GM12878 (cell line): ENCODE data around the gene LARGE1. TPM values are rescaled to one million over a fixed set of nuclear protein-coding genes. Genes with fewer than 3 reads are reported as not detected.

ENCODE experiments used
- ATAC-seq: fragments of 200-7000 bp; cut with Tn5 transposase; 3 replicates; pipeline ENCODE4 v1.9.1; 2020; ENCODE audit warnings: mild to moderate bottlenecking, moderate library complexity
- BruUV-seq: library from RNA; stranded (reverse); fragments of 400-500 nt; replicated peaks from 2 replicates; lab custom pipeline; 2021; lab: Mats Ljungman, UMichigan
- CTCF ChIA-PET: fragments of 300-600 bp; sonication (Branson Sonifier 250); formaldehyde crosslinking; extraction: SDS; loops from one replicate; lab custom pipeline; 2021; ENCODE audit warnings: inconsistent platforms; lab: Yijun Ruan, JAX
- POLR2A ChIA-PET: fragments of 350-600 bp; formaldehyde crosslinking; extraction: SDS; loops from one replicate; lab custom pipeline; 2021; ENCODE audit warnings: inconsistent platforms; lab: Charles Lee
- RAD21 ChIA-PET: fragments of 300-600 bp; sonication (Branson Sonifier 250); formaldehyde crosslinking; loops from one replicate; lab custom pipeline; 2023; ENCODE audit warnings: antibody characterized with exemption; ENCODE audit not compliant: unreplicated experiment; lab: Charles Lee
- SMC1A ChIA-PET: fragments of 300-600 bp; sonication (Branson Sonifier 250); formaldehyde crosslinking; loops from one replicate; lab custom pipeline; 2023; ENCODE audit not compliant: unreplicated experiment, uncharacterized antibody; lab: Charles Lee
- DNase-seq: peaks from one replicate; pipeline ENCODE4 v3.0.0-alpha.2; 2011; ENCODE audit warnings: low read depth, low spot score
- FAIRE-seq: peaks from 3 replicates; lab custom pipeline; 2011; peaks lifted over from hg19 to GRCh38; lab: Jason Lieb, UNC
- H2AFZ ChIP-seq: 2 replicates; pipeline ENCODE4 v1.6.0; 2011; ENCODE audit warnings: low read depth, low read length, control low read depth; ENCODE audit not compliant: control insufficient read depth
- H3K27ac ChIP-seq: 2 replicates; pipeline ENCODE4 v1.5.1; 2011; ENCODE audit warnings: control low read depth; ENCODE audit not compliant: control insufficient read depth, insufficient read depth
- H3K27me3 ChIP-seq, 2 experiments: replicated peaks in 1 of 2; 2 replicates each; pipeline versions ENCODE4 v1.6.0 to v1.6.1; 2011; ENCODE audit warnings: low read length in 1 of 2; ENCODE audit not compliant: control insufficient read depth in 2 of 2, insufficient read depth in 2 of 2
- H3K36me3 ChIP-seq, 2 experiments: 2 replicates each; pipeline ENCODE4 v1.5.1; 2011; ENCODE audit warnings: low read length in 1 of 2; ENCODE audit not compliant: control insufficient read depth in 2 of 2, insufficient read depth in 2 of 2
- H3K4me1 ChIP-seq: 2 replicates; pipeline ENCODE4 v1.6.1; 2011; ENCODE audit warnings: mild to moderate bottlenecking, low read length, moderate library complexity, mixed read lengths; ENCODE audit not compliant: control insufficient read depth, insufficient read depth
- H3K4me2 ChIP-seq: 2 replicates; pipeline ENCODE4 v1.6.0; 2011; ENCODE audit warnings: control low read depth; ENCODE audit not compliant: control insufficient read depth, insufficient read depth
- H3K4me3 ChIP-seq: fragments of 200-600 bp; sonication (generic); 2 replicates; pipeline ENCODE4 v1.5.1; 2016
- H3K79me2 ChIP-seq: 2 replicates; pipeline ENCODE4 v1.6.0; 2011; ENCODE audit warnings: low read length; ENCODE audit not compliant: control insufficient read depth, insufficient read depth
- H3K9ac ChIP-seq: 2 replicates; pipeline ENCODE4 v1.8.0; 2011; ENCODE audit warnings: low read length, control low read depth, mixed read lengths; ENCODE audit not compliant: control insufficient read depth, insufficient read depth
- H3K9me3 ChIP-seq: replicated peaks from 3 replicates; pipeline ENCODE4 v1.5.1; 2011; ENCODE audit warnings: mild to moderate bottlenecking, low read length; ENCODE audit not compliant: control insufficient read depth, insufficient read depth
- H4K20me1 ChIP-seq: 2 replicates; pipeline ENCODE4 v1.6.0; 2011; ENCODE audit not compliant: control insufficient read depth, insufficient read depth
- PAX8 ChIP-seq: fragments of 450-650 bp; IDR thresholded peaks from 2 replicates; pipeline ENCODE4 v1.6.1; 2017; ENCODE audit warnings: mild to moderate bottlenecking, moderate library complexity
- RAD51 ChIP-seq: fragments of 450-650 bp; IDR thresholded peaks from 2 replicates; pipeline ENCODE4 v1.6.1; 2016; ENCODE audit warnings: moderate library complexity, mild to moderate bottlenecking, inconsistent platforms
- WGBS: methylation state at CpG from one replicate; pipeline ENCODE4 v1.1.6; 2016; ENCODE audit warnings: low lambda C conversion rate; ENCODE audit not compliant: insufficient replicate concordance, insufficient coverage; ENCODE audit errors: missing lambda C conversion rate; 5-methylcytosine and 5-hydroxymethylcytosine counted together
- in situ Hi-C: fragments of 300-500 bp; cut with MboI; formaldehyde crosslinking; loops from 9 replicates; pipeline ENCODE4 v1.14.3; 2018; ENCODE audit warnings: mixed read lengths
- intact Hi-C: fragments of 100-400 bp; cut with micrococcal nuclease; formaldehyde crosslinking; loops from one replicate; pipeline ENCODE4 v1.14.2; 2022; ENCODE audit not compliant: unreplicated experiment
- polyA plus RNA-seq, 11 experiments: library from polyadenylated mRNA; depleted of rRNA in 4 of 11; unstranded in 6 of 11; stranded (reverse) in 5 of 11; fragments of >200 nt; fragmentation: Nextera tagmentation in 4 of 11; fragmentation: Illumina TruSeq in 1 of 11; extraction: Ambion mirVana in 4 of 11; extraction: Trizol in 1 of 11; gene quantifications; 1 replicate in 1 of 11; 2 replicates in 10 of 11; pipeline versions ENCODE4 v1.2.1 to v1.2.3, GENCODE V29; 2011 to 2016; ENCODE audit warnings: inconsistent platforms in 2 of 11, missing spikeins in 2 of 11, low read depth in 1 of 11
- total RNA-seq, 4 experiments: library from RNA; depleted of rRNA in 3 of 4; stranded (reverse); fragments of >200 nt in 3 of 4; fragmentation: Illumina TruSeq in 1 of 4; extraction: Trizol in 1 of 4; gene quantifications; 2 replicates each; pipeline versions ENCODE4 v1.2.1 to v1.2.3, GENCODE V29; 2013 to 2021
- TF ChIP-seq, protein P1 (sequence below): fragments of 450-650 bp; IDR thresholded peaks from 2 replicates; pipeline ENCODE4 v1.6.1; 2017; ENCODE audit warnings: mild to moderate bottlenecking
- TF ChIP-seq, protein P2 (sequence below): fragments of 450-650 bp; IDR thresholded peaks from 2 replicates; pipeline ENCODE4 v1.6.1; 2016; ENCODE audit warnings: mild to moderate bottlenecking

The LARGE1 gene
- total and polyA plus RNA-seq, 10 of the 15 experiments (the other 5 are each of a cell fraction or from before 2014, with no cell fraction given), result 3.2 to 41.4 (median 17.3) TPM

DNA sequence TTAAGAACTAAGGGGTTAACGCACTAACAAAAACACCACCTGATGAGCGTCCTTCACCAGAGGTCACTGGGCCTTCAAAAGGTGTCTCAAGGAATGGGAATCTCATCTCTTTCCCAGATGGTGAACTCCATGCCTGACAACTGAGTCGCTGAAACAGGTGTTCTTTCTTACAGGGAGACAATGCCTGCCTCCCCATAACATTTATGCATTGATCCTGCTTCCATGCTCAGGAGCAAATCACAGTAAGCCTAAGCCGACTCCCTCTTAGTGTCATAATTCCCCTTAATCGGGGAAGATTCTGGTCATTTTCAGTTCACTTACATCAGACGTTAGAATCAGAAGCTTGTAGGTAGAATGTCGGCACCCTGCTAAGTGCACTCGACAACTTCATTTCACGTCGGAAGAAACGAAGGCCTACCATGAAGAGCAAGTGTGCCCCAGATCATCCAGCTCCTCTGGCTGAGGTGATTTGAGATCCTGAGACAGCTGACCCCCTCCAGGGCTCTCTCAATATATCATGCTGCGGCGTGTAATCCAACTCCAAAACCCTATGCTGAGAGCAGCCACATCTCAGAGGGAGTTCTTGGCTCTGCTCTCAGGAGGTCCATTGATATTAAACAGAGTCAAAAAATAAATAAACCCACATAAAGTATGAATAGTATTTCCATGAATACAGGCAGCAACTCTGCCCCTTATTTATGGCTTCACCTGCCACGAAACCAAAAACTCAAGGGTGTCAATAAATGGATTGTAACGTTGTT lies 163.1 kb downstream of the LARGE1 start:
- WGBS, result 78% methylated on average over 14 of the region's 15 CpGs
- no peaks in the 10 kb centered on the region for H3K9me3 ChIP-seq
- H3K4me1 ChIP-seq, result no peaks in the 10 kb centered on the region
- ChIA-PET RAD21 (no interaction called here), POLR2A (no interaction called here), CTCF (interaction anchor here (0.6 to 1.3 kb wide), 2 partner anchors 161 to 1264 kb away, joined by 3 read pairs; no protein-coding TSS in a partner anchor), SMC1A (interaction anchor here (0.9 to 2.0 kb wide), 2 partner anchors 12 to 49 kb away, joined by 3 to 5 read pairs; no protein-coding TSS in a partner anchor)
- H2AFZ ChIP-seq, result no peak overlapping the region
- DNase-seq (no peak), ATAC-seq (no peak), FAIRE-seq (no peak)
- no peaks in the 10 kb centered on the region for H3K27me3 ChIP-seq
- TF ChIP-seq, protein P1, sequence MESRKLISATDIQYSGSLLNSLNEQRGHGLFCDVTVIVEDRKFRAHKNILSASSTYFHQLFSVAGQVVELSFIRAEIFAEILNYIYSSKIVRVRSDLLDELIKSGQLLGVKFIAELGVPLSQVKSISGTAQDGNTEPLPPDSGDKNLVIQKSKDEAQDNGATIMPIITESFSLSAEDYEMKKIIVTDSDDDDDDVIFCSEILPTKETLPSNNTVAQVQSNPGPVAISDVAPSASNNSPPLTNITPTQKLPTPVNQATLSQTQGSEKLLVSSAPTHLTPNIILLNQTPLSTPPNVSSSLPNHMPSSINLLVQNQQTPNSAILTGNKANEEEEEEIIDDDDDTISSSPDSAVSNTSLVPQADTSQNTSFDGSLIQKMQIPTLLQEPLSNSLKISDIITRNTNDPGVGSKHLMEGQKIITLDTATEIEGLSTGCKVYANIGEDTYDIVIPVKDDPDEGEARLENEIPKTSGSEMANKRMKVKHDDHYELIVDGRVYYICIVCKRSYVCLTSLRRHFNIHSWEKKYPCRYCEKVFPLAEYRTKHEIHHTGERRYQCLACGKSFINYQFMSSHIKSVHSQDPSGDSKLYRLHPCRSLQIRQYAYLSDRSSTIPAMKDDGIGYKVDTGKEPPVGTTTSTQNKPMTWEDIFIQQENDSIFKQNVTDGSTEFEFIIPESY, result no peak
- TF ChIP-seq PAX8 (no peak), RAD51 (no peak)
- TF ChIP-seq, protein P2, sequence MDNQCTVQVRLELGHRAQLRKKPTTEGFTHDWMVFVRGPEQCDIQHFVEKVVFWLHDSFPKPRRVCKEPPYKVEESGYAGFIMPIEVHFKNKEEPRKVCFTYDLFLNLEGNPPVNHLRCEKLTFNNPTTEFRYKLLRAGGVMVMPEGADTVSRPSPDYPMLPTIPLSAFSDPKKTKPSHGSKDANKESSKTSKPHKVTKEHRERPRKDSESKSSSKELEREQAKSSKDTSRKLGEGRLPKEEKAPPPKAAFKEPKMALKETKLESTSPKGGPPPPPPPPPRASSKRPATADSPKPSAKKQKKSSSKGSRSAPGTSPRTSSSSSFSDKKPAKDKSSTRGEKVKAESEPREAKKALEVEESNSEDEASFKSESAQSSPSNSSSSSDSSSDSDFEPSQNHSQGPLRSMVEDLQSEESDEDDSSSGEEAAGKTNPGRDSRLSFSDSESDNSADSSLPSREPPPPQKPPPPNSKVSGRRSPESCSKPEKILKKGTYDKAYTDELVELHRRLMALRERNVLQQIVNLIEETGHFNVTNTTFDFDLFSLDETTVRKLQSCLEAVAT, result no peak
- no peaks in the 10 kb centered on the region; a peak in 1 of 4 replicates for H3K36me3 ChIP-seq
- in situ Hi-C loops (no loop called here), intact Hi-C loops (no loop called here)
- no TSS peak for BruUV-seq
- no peaks in the 10 kb centered on the region for H3K79me2 ChIP-seq
- no peak overlapping the region for H3K4me3 ChIP-seq
- H4K20me1 ChIP-seq, result no peaks in the 10 kb centered on the region
- no peak overlapping the region for H3K27ac ChIP-seq
- H3K9ac ChIP-seq, result no peak overlapping the region
- no peak overlapping the region for H3K4me2 ChIP-seq
